Measurements from ENCODE around the gene POLR3B. TPM values are rescaled to one million over a fixed set of nuclear protein-coding genes. Genes with fewer than 3 reads are reported as not detected.

Gene POLR3B
- total and polyA plus RNA-seq, 10 of the 15 experiments (the other 5 are each of a cell fraction or from before 2014, with no cell fraction given), result 2.3 to 10.5 (median 8.0) TPM

- TF ChIP-seq, protein P1, sequence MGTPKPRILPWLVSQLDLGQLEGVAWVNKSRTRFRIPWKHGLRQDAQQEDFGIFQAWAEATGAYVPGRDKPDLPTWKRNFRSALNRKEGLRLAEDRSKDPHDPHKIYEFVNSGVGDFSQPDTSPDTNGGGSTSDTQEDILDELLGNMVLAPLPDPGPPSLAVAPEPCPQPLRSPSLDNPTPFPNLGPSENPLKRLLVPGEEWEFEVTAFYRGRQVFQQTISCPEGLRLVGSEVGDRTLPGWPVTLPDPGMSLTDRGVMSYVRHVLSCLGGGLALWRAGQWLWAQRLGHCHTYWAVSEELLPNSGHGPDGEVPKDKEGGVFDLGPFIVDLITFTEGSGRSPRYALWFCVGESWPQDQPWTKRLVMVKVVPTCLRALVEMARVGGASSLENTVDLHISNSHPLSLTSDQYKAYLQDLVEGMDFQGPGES (IDR thresholded peaks at IDR 0.05), result no peak
- TF ChIP-seq, protein P2, sequence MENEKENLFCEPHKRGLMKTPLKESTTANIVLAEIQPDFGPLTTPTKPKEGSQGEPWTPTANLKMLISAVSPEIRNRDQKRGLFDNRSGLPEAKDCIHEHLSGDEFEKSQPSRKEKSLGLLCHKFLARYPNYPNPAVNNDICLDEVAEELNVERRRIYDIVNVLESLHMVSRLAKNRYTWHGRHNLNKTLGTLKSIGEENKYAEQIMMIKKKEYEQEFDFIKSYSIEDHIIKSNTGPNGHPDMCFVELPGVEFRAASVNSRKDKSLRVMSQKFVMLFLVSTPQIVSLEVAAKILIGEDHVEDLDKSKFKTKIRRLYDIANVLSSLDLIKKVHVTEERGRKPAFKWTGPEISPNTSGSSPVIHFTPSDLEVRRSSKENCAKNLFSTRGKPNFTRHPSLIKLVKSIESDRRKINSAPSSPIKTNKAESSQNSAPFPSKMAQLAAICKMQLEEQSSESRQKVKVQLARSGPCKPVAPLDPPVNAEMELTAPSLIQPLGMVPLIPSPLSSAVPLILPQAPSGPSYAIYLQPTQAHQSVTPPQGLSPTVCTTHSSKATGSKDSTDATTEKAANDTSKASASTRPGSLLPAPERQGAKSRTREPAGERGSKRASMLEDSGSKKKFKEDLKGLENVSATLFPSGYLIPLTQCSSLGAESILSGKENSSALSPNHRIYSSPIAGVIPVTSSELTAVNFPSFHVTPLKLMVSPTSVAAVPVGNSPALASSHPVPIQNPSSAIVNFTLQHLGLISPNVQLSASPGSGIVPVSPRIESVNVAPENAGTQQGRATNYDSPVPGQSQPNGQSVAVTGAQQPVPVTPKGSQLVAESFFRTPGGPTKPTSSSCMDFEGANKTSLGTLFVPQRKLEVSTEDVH (IDR thresholded peaks at IDR 0.05; ENCODE audit: low read depth, partially characterized antibody), result no peak
Observed at GRCh38 chr12:106409878-106410277, 52.3 kb downstream of the POLR3B start (continued).

GRCh38 chr12:106412563-106412962 is 55.0 kb downstream of the POLR3B start:
- H3K4me1 ChIP-seq (ENCODE audit: control insufficient read depth, insufficient read depth, low read length), result no peaks in the 10 kb centered on the region
- no peaks in the 10 kb centered on the region for H4K20me1 ChIP-seq (ENCODE audit: control insufficient read depth, insufficient read depth)
- H3K79me2 ChIP-seq (ENCODE audit: control insufficient read depth, insufficient read depth, low read length), result no peaks in the 10 kb centered on the region
- H3K9me3 ChIP-seq (replicated peaks; ENCODE audit: control insufficient read depth, insufficient read depth, low read length), result no peaks in the 10 kb centered on the region
- ATAC-seq (no peak), DNase-seq (ENCODE audit: low read depth, low spot score) (no peak), FAIRE-seq (no peak)
- SMC1A ChIA-PET (ENCODE audit: uncharacterized antibody, unreplicated experiment), result interaction anchor here (1.2 kb wide), 1 partner anchor 22 kb away, joined by 4 read pairs; no protein-coding TSS in a partner anchor
- H3K27ac ChIP-seq (ENCODE audit: control insufficient read depth, insufficient read depth), result no peak overlapping the region
- H3K9ac ChIP-seq (ENCODE audit: control insufficient read depth, insufficient read depth, low read length), result no peak overlapping the region
- no TSS peak for BruUV-seq (replicated peaks)
- RAD21 ChIA-PET (ENCODE audit: unreplicated experiment), result interaction anchor here (0.9 kb wide), 1 partner anchor 55 kb away, joined by 3 read pairs; the partner anchor contains the start of gene POLR3B
- no peak overlapping the region for H3K4me2 ChIP-seq (ENCODE audit: control insufficient read depth, insufficient read depth)
- H2AFZ ChIP-seq (ENCODE audit: control insufficient read depth, low read depth, low read length), result no peak overlapping the region
- no peak overlapping the region for H3K4me3 ChIP-seq
- H3K27me3 ChIP-seq (replicated peaks in 1 of 2; ENCODE audit: control insufficient read depth in 2 of 2, insufficient read depth in 2 of 2, low read length in 1 of 2), result no peaks in the 10 kb centered on the region
- 100% methylated on average over 1 of the region's 1 CpG for WGBS (ENCODE audit: insufficient coverage, insufficient replicate concordance, low lambda C conversion rate, missing lambda C conversion rate)
- CTCF ChIA-PET, result interaction anchor here (1.3 kb wide), 1 partner anchor 429 kb away, joined by 3 read pairs; no protein-coding TSS in a partner anchor
- in situ Hi-C loops (cut with MboI) (no loop called here), intact Hi-C loops (cut with micrococcal nuclease; ENCODE audit: unreplicated experiment) (no loop called here)
- POLR2A ChIA-PET, result no interaction called here
- H3K36me3 ChIP-seq (ENCODE audit: control insufficient read depth in 2 of 2, insufficient read depth in 2 of 2, low read length in 1 of 2), result no peaks in the 10 kb centered on the region; a peak in 3 of 4 replicates
- TF ChIP-seq HSF1 (IDR thresholded peaks at IDR 0.05; ENCODE audit: low read depth, low read length), result no peak
- TF ChIP-seq PAX8 (IDR thresholded peaks at IDR 0.05), result no peak
- TF ChIP-seq KDM1A (IDR thresholded peaks at IDR 0.05; ENCODE audit: borderline replicate concordance), result no peak
- no peak for TF ChIP-seq RBBP5 (conservative IDR thresholded peaks at IDR 0.05)
- TF ChIP-seq CBFB (IDR thresholded peaks at IDR 0.05; ENCODE audit: low read depth), result no peak
- TF ChIP-seq HDAC6 (IDR thresholded peaks at IDR 0.05; ENCODE audit: unreplicated experiment), result no peak
- no peak for TF ChIP-seq IRF5 (IDR thresholded peaks at IDR 0.05; ENCODE audit: borderline replicate concordance)
- TF ChIP-seq ZNF592 (IDR thresholded peaks at IDR 0.05), result no peak
- no peak for TF ChIP-seq ESRRA (IDR thresholded peaks at IDR 0.05; ENCODE audit: low read length)
- TF ChIP-seq SREBF1 (IDR thresholded peaks at IDR 0.05; ENCODE audit: low read length), result no peak
- no peak for TF ChIP-seq ATF7 (IDR thresholded peaks at IDR 0.05; ENCODE audit: low read depth)

Measured in GM12878 (cell line).